Adrenal gland (tissue), 5 donors: ENCODE results near the gene C19orf25.

Source experiments
- POLR2A ChIP-seq, 2 donors: fragments of 450-650 bp; IDR thresholded peaks; one replicate each; pipeline ENCODE4 v1.6.1; 2017; ENCODE audit warnings: antibody characterized with exemption in 2 of 2, mild to moderate bottlenecking in 2 of 2, moderate library complexity in 1 of 2
- TF ChIP-seq, protein P1 (sequence below), 6 experiments: fragments of 450-650 bp in 4 of 6; fragments of 200-600 bp in 2 of 6; sonication (generic) in 1 of 6; IDR thresholded peaks; 1 replicate in 5 of 6; 2 replicates in 1 of 6; pipeline versions ENCODE4 v1.5.1 to v1.8.0; 2016 to 2021; ENCODE audit warnings: antibody characterized with exemption in 6 of 6, mild to moderate bottlenecking in 2 of 6, moderate library complexity in 1 of 6
- donor health status: DM: no; HTN: no; CAD: no.

DNA sequence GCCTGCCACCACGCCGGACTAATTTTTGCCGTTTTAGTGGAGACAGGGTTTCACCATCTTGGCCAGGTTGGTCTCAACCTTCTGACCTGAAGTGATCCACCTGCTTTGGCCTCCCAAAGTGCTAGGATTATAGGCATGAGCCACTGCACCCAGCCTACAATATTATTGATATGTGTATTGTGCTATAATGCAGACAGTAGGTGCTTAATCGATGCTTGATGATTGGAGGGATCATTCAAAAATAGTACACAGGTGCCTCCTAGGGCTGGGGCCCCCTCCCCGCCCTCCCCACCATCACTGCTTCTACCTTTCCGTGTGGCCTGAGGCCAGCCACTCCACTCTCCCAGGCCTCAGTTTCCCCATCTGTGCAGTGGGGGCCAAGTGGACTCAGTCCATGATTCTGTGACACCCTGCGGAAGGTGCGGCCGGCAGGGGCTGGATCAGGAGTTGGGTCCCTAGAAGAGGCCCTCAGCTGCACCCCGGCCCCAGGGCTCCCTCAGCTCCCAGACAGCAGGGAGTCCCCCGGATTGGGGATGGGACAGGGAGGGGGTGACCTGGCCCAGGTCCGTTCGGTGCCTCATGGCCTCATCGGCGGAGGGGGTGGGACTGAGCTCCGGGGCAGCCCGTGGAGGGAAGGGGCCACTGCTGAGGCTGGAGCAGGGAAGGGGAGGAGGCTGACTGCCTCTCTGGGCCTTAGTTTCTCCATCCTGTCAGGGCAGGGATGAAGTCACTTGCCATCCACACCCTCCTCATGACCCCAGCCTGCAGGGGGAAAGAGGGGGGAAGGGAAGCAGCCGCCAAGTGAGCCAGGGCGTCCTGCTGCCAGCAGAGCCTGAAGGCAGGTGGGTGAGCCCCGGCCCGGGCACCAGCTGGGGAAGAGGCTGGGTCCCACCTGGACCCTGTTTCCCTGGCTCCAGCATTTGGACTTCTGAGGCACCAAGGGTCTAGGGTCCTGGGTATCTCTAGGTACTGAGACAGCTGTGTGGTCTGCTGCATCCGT, 32.6 kb upstream of the C19orf25 start:
- TF ChIP-seq, protein P1, sequence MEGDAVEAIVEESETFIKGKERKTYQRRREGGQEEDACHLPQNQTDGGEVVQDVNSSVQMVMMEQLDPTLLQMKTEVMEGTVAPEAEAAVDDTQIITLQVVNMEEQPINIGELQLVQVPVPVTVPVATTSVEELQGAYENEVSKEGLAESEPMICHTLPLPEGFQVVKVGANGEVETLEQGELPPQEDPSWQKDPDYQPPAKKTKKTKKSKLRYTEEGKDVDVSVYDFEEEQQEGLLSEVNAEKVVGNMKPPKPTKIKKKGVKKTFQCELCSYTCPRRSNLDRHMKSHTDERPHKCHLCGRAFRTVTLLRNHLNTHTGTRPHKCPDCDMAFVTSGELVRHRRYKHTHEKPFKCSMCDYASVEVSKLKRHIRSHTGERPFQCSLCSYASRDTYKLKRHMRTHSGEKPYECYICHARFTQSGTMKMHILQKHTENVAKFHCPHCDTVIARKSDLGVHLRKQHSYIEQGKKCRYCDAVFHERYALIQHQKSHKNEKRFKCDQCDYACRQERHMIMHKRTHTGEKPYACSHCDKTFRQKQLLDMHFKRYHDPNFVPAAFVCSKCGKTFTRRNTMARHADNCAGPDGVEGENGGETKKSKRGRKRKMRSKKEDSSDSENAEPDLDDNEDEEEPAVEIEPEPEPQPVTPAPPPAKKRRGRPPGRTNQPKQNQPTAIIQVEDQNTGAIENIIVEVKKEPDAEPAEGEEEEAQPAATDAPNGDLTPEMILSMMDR (IDR thresholded peaks at IDR 0.05) = no peak
- no peak for TF ChIP-seq POLR2A (IDR thresholded peaks at IDR 0.05)
